ENCODE results near the gene CCBE1. TPM values are rescaled to one million over a fixed set of nuclear protein-coding genes. Genes with fewer than 3 reads are reported as not detected.
A peak's percentile ranks its signal among the peaks of the same experiment; 100 is the strongest.
"Not testable (repeated sequence)": the region's sequence is repeated elsewhere in the genome, so short reads cannot be mapped to it uniquely, and the experiment has no call there.

The CCBE1 gene
- total RNA-seq, 1 donor from 2014 or later = 1.6 TPM

GRCh38 chr18:59672235-59672711, 24.9 kb downstream of the CCBE1 start:
- H3K4me3 ChIP-seq (ENCODE audit: low read depth, low read length) = no peak overlapping the region
- no peaks in the 10 kb centered on the region for H3K36me3 ChIP-seq (ENCODE audit: control insufficient read depth, insufficient read depth, low read length)
- H3K27me3 ChIP-seq (ENCODE audit: control insufficient read depth, insufficient read depth, low read length) = no peaks in the 10 kb centered on the region
- TF ChIP-seq CTCF (IDR thresholded peaks at IDR 0.05; ENCODE audit: insufficient read depth, low read length, severe bottlenecking) = no peak
- DNase-seq (ENCODE audit: low read depth) (peak; percentile 25), FAIRE-seq (no peak)

- Histone ChIP-seq H3K27me3 (ENCODE audit: control insufficient read depth, insufficient read depth, low read length) (no peaks in the 10 kb centered on the region), H3K36me3 (ENCODE audit: control insufficient read depth, insufficient read depth, low read length) (no peaks in the 10 kb centered on the region), H3K4me3 (ENCODE audit: low read depth, low read length) (no peak overlapping the region)
- DNase-seq (ENCODE audit: low read depth) = no peak
- TF ChIP-seq CTCF (IDR thresholded peaks at IDR 0.05; ENCODE audit: insufficient read depth, low read length, severe bottlenecking) = no peak
- FAIRE-seq = no peak
Measured at GRCh38 chr18:59671551-59671950, 25.7 kb downstream of the CCBE1 start.

- Histone ChIP-seq H3K27me3 (ENCODE audit: control insufficient read depth, insufficient read depth, low read length) (no peaks in the 10 kb centered on the region), H3K36me3 (ENCODE audit: control insufficient read depth, insufficient read depth, low read length) (no peaks in the 10 kb centered on the region), H3K4me3 (ENCODE audit: low read depth, low read length) (no peak overlapping the region)
- no peak for TF ChIP-seq CTCF (IDR thresholded peaks at IDR 0.05; ENCODE audit: insufficient read depth, low read length, severe bottlenecking)
- DNase-seq (ENCODE audit: low read depth) = no peak
- FAIRE-seq = no peak
Measured at GRCh38 chr18:59669872-59670657, 27.2 kb downstream of the CCBE1 start.

GRCh38 chr18:59667488-59667887, 29.7 kb downstream of the CCBE1 start:
- Histone ChIP-seq H3K27me3 (ENCODE audit: control insufficient read depth, insufficient read depth, low read length) (no peaks in the 10 kb centered on the region), H3K4me3 (ENCODE audit: low read depth, low read length) (no peak overlapping the region), H3K36me3 (ENCODE audit: control insufficient read depth, insufficient read depth, low read length) (no peaks in the 10 kb centered on the region)
- no peak for TF ChIP-seq CTCF (IDR thresholded peaks at IDR 0.05; ENCODE audit: insufficient read depth, low read length, severe bottlenecking)
- FAIRE-seq (no peak), DNase-seq (ENCODE audit: low read depth) (no peak)

- DNase-seq (ENCODE audit: low read depth); H3K4me3 ChIP-seq (ENCODE audit: low read depth, low read length); FAIRE-seq; H3K36me3 ChIP-seq (ENCODE audit: control insufficient read depth, insufficient read depth, low read length); H3K27me3 ChIP-seq (ENCODE audit: control insufficient read depth, insufficient read depth, low read length): not testable (repeated sequence)
Measured at GRCh38 chr18:59666007-59666402, 31.2 kb downstream of the CCBE1 start.

- no peak for TF ChIP-seq CTCF (IDR thresholded peaks at IDR 0.05; ENCODE audit: insufficient read depth, low read length, severe bottlenecking)
Measured at GRCh38 chr18:59665057-59666006, 31.9 kb downstream of the CCBE1 start.

More at GRCh38 chr18:59665057-59666006, 31.9 kb downstream of the CCBE1 start:
- H3K36me3 ChIP-seq (ENCODE audit: control insufficient read depth, insufficient read depth, low read length) = no peaks in the 10 kb centered on the region
- no peak overlapping the region for H3K4me3 ChIP-seq (ENCODE audit: low read depth, low read length)
- no peaks in the 10 kb centered on the region for H3K27me3 ChIP-seq (ENCODE audit: control insufficient read depth, insufficient read depth, low read length)
- DNase-seq (ENCODE audit: low read depth) (no peak), FAIRE-seq (no peak)

Data from bronchial epithelial cell (primary cell).